HG03565 (cell line): Measurements from ENCODE around the gene UHMK1.

Experiments
- ATAC-seq: cut with Tn5 transposase; IDR thresholded peaks from one replicate; pipeline ENCODE4 v1.9.1; 2021; ENCODE audit warnings: mild to moderate bottlenecking, moderate library complexity; ENCODE audit not compliant: unreplicated experiment

The UHMK1 gene

GRCh38 chr1:162527314-162527713 lies 29.7 kb downstream of the UHMK1 start:
- ATAC-seq: no peak

GRCh38 chr1:162530307-162530987 lies 32.8 kb downstream of the UHMK1 start:
- ATAC-seq: peak; percentile 93

- no peak for ATAC-seq
Observed at GRCh38 chr1:162530988-162531319, 33.3 kb downstream of the UHMK1 start.

GRCh38 chr1:162535501-162535900 lies 37.9 kb downstream of the UHMK1 start:
- no peak for ATAC-seq

GRCh38 chr1:162536511-162536910 lies 38.9 kb downstream of the UHMK1 start:
- ATAC-seq: no peak

- no peak for ATAC-seq
Observed at GRCh38 chr1:162537216-162537615, 39.6 kb downstream of the UHMK1 start.

- no peak for ATAC-seq
Observed at GRCh38 chr1:162538815-162539431, 41.3 kb downstream of the UHMK1 start.

- no peak for ATAC-seq
Observed at GRCh38 chr1:162541619-162542141, 44.1 kb downstream of the UHMK1 start.

GRCh38 chr1:162543228-162543627 lies 45.6 kb downstream of the UHMK1 start:
- ATAC-seq: no peak

- no peak for ATAC-seq
Observed at GRCh38 chr1:162548170-162548569, 50.6 kb downstream of the UHMK1 start.

- ATAC-seq: no peak
Observed at GRCh38 chr1:162549001-162549400, 51.4 kb downstream of the UHMK1 start.

GRCh38 chr1:162550925-162551324 lies 53.3 kb downstream of the UHMK1 start:
- ATAC-seq: no peak

GRCh38 chr1:162551969-162552683 lies 54.5 kb downstream of the UHMK1 start:
- ATAC-seq: no peak

- ATAC-seq: no peak
Observed at GRCh38 chr1:162552684-162553252, 55.1 kb downstream of the UHMK1 start.

- no peak for ATAC-seq
Observed at GRCh38 chr1:162554258-162554657, 56.6 kb downstream of the UHMK1 start.

GRCh38 chr1:162557536-162557935 lies 59.9 kb downstream of the UHMK1 start:
- no peak for ATAC-seq

GRCh38 chr1:162560303-162561036 lies 62.9 kb downstream of the UHMK1 start:
- ATAC-seq: no peak

GRCh38 chr1:162561037-162561615 lies 63.5 kb downstream of the UHMK1 start:
- ATAC-seq: peak; percentile 86

- no peak for ATAC-seq
Observed at GRCh38 chr1:162561616-162562469, 64.2 kb downstream of the UHMK1 start, which contains the start of gene UAP1. UAP1 (plus strand) TSS chr1:162561722; CDS start chr1:162566069, 4,347 bp downstream.

GRCh38 chr1:162562470-162562828 lies 64.8 kb downstream of the UHMK1 start:
- ATAC-seq: no peak
